Endometrium (tissue), 2 donors: ENCODE measurements around the gene TRMO.

Source experiments
- FAIRE-seq: peaks from 2 replicates; lab custom pipeline; 2012; peaks lifted over from hg19 to GRCh38; lab: Jason Lieb, UNC
- donor health status: control.
- donor health status: control.

The TRMO gene

GRCh38 chr9:97938081-97938644 lies 15.9 kb upstream of the TRMO start, which contains the start of gene HEMGN:
Gene HEMGN (minus strand): TSS chr9:97938172. CDS start chr9:97938136, 36 bp downstream.
- no peak for FAIRE-seq

GRCh38 chr9:97936998-97937397 lies 14.7 kb upstream of the TRMO start:
- no peak for FAIRE-seq

- no peak for FAIRE-seq
Measured at GRCh38 chr9:97935276-97935675, 13.0 kb upstream of the TRMO start.

GRCh38 chr9:97934321-97935115 lies 12.2 kb upstream of the TRMO start:
- no peak for FAIRE-seq

- FAIRE-seq, result no peak
Measured at GRCh38 chr9:97933297-97933998, 11.1 kb upstream of the TRMO start.

- FAIRE-seq, result no peak
Measured at GRCh38 chr9:97930972-97931371, 8.7 kb upstream of the TRMO start.

GRCh38 chr9:97928986-97929604 lies 6.8 kb upstream of the TRMO start:
- no peak for FAIRE-seq

- no peak for FAIRE-seq
Measured at GRCh38 chr9:97925497-97926334, 3.4 kb upstream of the TRMO start.

GRCh38 chr9:97924386-97924785 lies 2.1 kb upstream of the TRMO start:
- no peak for FAIRE-seq

GRCh38 chr9:97923529-97924108 lies 1.3 kb upstream of the TRMO start:
- FAIRE-seq, result peak; percentile 78

- no peak for FAIRE-seq
Measured at GRCh38 chr9:97919217-97919813, 3.0 kb downstream of the TRMO start.

GRCh38 chr9:97918611-97919010 lies 3.7 kb downstream of the TRMO start:
- no peak for FAIRE-seq

GRCh38 chr9:97911970-97912369 lies 10.3 kb downstream of the TRMO start:
- FAIRE-seq, result no peak

- FAIRE-seq, result no peak
Measured at GRCh38 chr9:97911528-97911927, 10.8 kb downstream of the TRMO start.

GRCh38 chr9:97910357-97910756 lies 11.9 kb downstream of the TRMO start:
- no peak for FAIRE-seq

GRCh38 chr9:97908705-97909104 lies 13.6 kb downstream of the TRMO start:
- no peak for FAIRE-seq

GRCh38 chr9:97907632-97908031 lies 14.7 kb downstream of the TRMO start:
- no peak for FAIRE-seq

- no peak for FAIRE-seq
Measured at GRCh38 chr9:97907046-97907445, 15.3 kb downstream of the TRMO start.

- FAIRE-seq, result no peak
Measured at GRCh38 chr9:97906236-97906831, 16.0 kb downstream of the TRMO start.

- no peak for FAIRE-seq
Measured at GRCh38 chr9:97905228-97905627, 17.1 kb downstream of the TRMO start.

GRCh38 chr9:97904725-97905124 lies 17.6 kb downstream of the TRMO start:
- FAIRE-seq, result no peak
